Caco-2 (cell line): Measurements from ENCODE around the gene PDE7B. TPM values are rescaled to one million over a fixed set of nuclear protein-coding genes. Genes with fewer than 3 reads are reported as not detected.

ENCODE experiments used
- BruUV-seq: library from RNA; stranded (reverse); fragments of 400-500 nt; replicated peaks from 2 replicates; lab custom pipeline; 2021; lab: Mats Ljungman, UMichigan
- CTCF ChIA-PET: fragments of 300-600 bp; sonication (Branson Sonifier 250); formaldehyde crosslinking; loops from one replicate; lab custom pipeline; 2022; ENCODE audit warnings: antibody characterized with exemption; lab: Charles Lee
- POLR2A ChIA-PET: fragments of 300-600 bp; sonication (Branson Sonifier 250); formaldehyde crosslinking; loops from one replicate; lab custom pipeline; 2022; ENCODE audit warnings: antibody characterized with exemption; lab: Charles Lee
- DNase-seq, 2 experiments: peaks; one replicate each; pipeline versions ENCODE4 v3.0.0 to v3.0.0-alpha.2; 2020 to 2022
- H3K27me3 ChIP-seq: replicated peaks from 2 replicates; pipeline ENCODE4 v1.6.0; 2011; ENCODE audit warnings: low read length; ENCODE audit not compliant: control insufficient read depth, insufficient read depth
- H3K36me3 ChIP-seq: 2 replicates; pipeline ENCODE4 v1.5.1; 2011; ENCODE audit warnings: low read length; ENCODE audit not compliant: control insufficient read depth, insufficient read depth
- H3K4me1 ChIP-seq: fragments of 250-450 bp; sonication (Bioruptor Pico); 2 replicates; pipeline ENCODE4 v1.5.1; 2020; ENCODE audit warnings: mild to moderate bottlenecking
- H3K4me3 ChIP-seq: 2 replicates; pipeline ENCODE4 v1.5.1; 2011; ENCODE audit warnings: low read depth, mild to moderate bottlenecking, control low read depth, low read length
- H3K9me3 ChIP-seq: fragments of 250-450 bp; sonication (Bioruptor Pico); 2 replicates; pipeline ENCODE4 v1.5.1; 2020; ENCODE audit warnings: mild to moderate bottlenecking, moderate library complexity
- H3K27ac Mint-ChIP-seq: one replicate; pipeline ENCODE4 v1.8.0; 2022; ENCODE audit warnings: mixed read lengths; ENCODE audit not compliant: unreplicated experiment
- H3K27me3 Mint-ChIP-seq: one replicate; pipeline ENCODE4 v1.8.0; 2022; ENCODE audit warnings: mixed read lengths; ENCODE audit not compliant: insufficient read depth, unreplicated experiment
- H3K36me3 Mint-ChIP-seq: one replicate; pipeline ENCODE4 v1.8.0; 2022; ENCODE audit warnings: mild to moderate bottlenecking, mixed read lengths; ENCODE audit not compliant: insufficient read depth, unreplicated experiment
- H3K4me1 Mint-ChIP-seq: one replicate; pipeline ENCODE4 v1.8.0; 2022; ENCODE audit warnings: low read depth, mixed read lengths; ENCODE audit not compliant: unreplicated experiment
- H3K4me3 Mint-ChIP-seq: one replicate; pipeline ENCODE4 v1.8.0; 2022; ENCODE audit warnings: mild to moderate bottlenecking, moderate library complexity, mixed read lengths; ENCODE audit not compliant: unreplicated experiment
- H3K9me3 Mint-ChIP-seq: one replicate; pipeline ENCODE4 v1.8.0; 2022; ENCODE audit warnings: mixed read lengths; ENCODE audit not compliant: unreplicated experiment
- intact Hi-C: fragments of 100-400 bp; cut with micrococcal nuclease; formaldehyde crosslinking; loops from one replicate; pipeline ENCODE4 v1.10.0; 2022; ENCODE audit not compliant: unreplicated experiment
- total RNA-seq: library from RNA; stranded (reverse); gene quantifications from 2 replicates; pipeline ENCODE4 v1.2.3, GENCODE V29; 2022
- TF ChIP-seq, protein P1 (sequence below), 2 experiments: fragments of 200-600 bp in 1 of 2; IDR thresholded peaks; 1 replicate in 1 of 2; 2 replicates in 1 of 2; pipeline versions ENCODE4 v1.5.1 to v1.8.0; 2011 to 2022; ENCODE audit warnings: antibody characterized with exemption in 1 of 2, control low read depth in 1 of 2, inconsistent platforms in 1 of 2, low read depth in 1 of 2, low read length in 1 of 2, mild to moderate bottlenecking in 1 of 2, moderate library complexity in 1 of 2; ENCODE audit not compliant: insufficient read depth in 1 of 2, severe bottlenecking in 1 of 2, unreplicated experiment in 1 of 2

PDE7B gene
- total RNA-seq, 1 experiment from 2014 or later = not detected

DNA sequence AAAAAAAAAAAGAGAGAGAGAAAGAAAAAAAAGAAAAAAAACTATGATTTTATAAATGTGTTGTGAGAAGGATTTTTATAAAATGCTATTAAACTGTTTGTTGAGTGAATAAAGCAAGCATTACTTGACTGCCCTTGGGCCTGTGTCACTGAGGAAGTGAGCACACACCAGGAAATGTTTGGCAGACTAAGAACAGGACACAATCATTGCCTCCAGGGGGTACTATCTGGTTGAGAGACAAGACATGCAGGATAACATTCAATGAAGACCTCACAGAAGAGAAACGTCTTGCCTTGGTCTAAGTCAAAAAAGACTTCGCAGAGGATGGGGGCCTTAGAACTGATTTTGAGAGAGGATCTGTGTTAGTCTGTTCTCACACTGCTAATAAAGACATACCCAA, 358.0 kb downstream of the PDE7B start:
- no peak overlapping the region for H3K4me3 ChIP-seq
- Mint-ChIP-seq H3K4me1 (no peaks in the 10 kb centered on the region), H3K27ac (no peak overlapping the region), H3K27me3 (peaks cover 4% of the 10 kb centered on the region), H3K9me3 (peaks cover 10% of the 10 kb centered on the region), H3K4me3 (no peak overlapping the region), H3K36me3 (no peaks in the 10 kb centered on the region)
- ChIA-PET POLR2A (no interaction called here), CTCF (no interaction called here)
- DNase-seq = no peak
- intact Hi-C loops = no loop called here
- H3K9me3 ChIP-seq = no peaks in the 10 kb centered on the region
- H3K36me3 ChIP-seq = no peaks in the 10 kb centered on the region
- no TSS peak for BruUV-seq
- H3K4me1 ChIP-seq = no peaks in the 10 kb centered on the region
- no peaks in the 10 kb centered on the region for H3K27me3 ChIP-seq
- TF ChIP-seq, protein P1, sequence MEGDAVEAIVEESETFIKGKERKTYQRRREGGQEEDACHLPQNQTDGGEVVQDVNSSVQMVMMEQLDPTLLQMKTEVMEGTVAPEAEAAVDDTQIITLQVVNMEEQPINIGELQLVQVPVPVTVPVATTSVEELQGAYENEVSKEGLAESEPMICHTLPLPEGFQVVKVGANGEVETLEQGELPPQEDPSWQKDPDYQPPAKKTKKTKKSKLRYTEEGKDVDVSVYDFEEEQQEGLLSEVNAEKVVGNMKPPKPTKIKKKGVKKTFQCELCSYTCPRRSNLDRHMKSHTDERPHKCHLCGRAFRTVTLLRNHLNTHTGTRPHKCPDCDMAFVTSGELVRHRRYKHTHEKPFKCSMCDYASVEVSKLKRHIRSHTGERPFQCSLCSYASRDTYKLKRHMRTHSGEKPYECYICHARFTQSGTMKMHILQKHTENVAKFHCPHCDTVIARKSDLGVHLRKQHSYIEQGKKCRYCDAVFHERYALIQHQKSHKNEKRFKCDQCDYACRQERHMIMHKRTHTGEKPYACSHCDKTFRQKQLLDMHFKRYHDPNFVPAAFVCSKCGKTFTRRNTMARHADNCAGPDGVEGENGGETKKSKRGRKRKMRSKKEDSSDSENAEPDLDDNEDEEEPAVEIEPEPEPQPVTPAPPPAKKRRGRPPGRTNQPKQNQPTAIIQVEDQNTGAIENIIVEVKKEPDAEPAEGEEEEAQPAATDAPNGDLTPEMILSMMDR (IDR thresholded peaks at IDR 0.05; ENCODE audit: insufficient read depth in 1 of 2, low read depth in 1 of 2, low read length in 1 of 2, severe bottlenecking in 1 of 2, unreplicated experiment in 1 of 2) = no peak

DNA sequence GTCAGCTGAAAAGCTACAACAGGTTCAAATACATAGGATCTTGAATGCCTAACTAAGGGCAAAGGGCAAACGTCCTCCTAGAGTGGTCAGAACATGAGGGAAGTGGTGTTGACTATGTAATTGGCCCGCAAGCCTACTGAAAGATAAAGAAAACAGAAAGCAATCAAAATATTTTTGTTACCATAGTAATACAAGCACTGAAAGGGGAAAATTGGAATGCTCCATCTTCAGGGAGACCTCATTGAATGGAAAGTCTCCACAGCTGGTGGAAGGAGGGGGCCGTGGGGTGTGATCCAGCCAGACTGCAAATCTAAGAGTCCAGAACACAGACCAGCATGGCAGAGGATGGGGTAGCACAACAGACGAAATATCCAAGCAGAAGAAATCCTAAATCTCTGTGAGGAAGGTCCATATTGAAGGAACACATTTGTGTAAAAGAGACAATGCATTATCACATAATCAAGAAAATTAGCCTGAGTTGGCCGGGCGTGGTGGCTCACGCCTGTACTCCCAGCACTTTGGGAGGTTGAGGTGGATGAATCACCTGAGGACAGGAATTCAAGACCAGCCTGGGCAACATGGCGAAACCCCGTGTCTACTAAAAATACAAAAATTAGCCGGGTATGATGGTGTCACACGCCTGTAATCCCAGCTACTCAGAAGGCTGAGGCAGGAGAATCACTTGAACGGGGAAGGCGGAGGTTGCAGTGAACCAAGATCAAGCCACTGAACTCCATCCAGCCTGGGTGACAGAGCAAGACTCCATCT, 359.1 kb downstream of the PDE7B start:
- Histone ChIP-seq H3K9me3 (no peaks in the 10 kb centered on the region), H3K4me1 (no peaks in the 10 kb centered on the region), H3K27me3 (no peaks in the 10 kb centered on the region), H3K4me3 (no peak overlapping the region), H3K36me3 (no peaks in the 10 kb centered on the region)
- no peak for DNase-seq
- Mint-ChIP-seq H3K27me3 (peaks cover 6% of the 10 kb centered on the region), H3K4me1 (no peaks in the 10 kb centered on the region), H3K36me3 (no peaks in the 10 kb centered on the region), H3K9me3 (peaks cover 10% of the 10 kb centered on the region), H3K4me3 (no peak overlapping the region), H3K27ac (no peak overlapping the region)
- intact Hi-C loops = no loop called here
- ChIA-PET POLR2A (no interaction called here), CTCF (no interaction called here)
- TF ChIP-seq, protein P1 (IDR thresholded peaks at IDR 0.05; ENCODE audit: insufficient read depth in 1 of 2, low read depth in 1 of 2, low read length in 1 of 2, severe bottlenecking in 1 of 2, unreplicated experiment in 1 of 2) = no peak
- BruUV-seq = no TSS peak

DNA sequence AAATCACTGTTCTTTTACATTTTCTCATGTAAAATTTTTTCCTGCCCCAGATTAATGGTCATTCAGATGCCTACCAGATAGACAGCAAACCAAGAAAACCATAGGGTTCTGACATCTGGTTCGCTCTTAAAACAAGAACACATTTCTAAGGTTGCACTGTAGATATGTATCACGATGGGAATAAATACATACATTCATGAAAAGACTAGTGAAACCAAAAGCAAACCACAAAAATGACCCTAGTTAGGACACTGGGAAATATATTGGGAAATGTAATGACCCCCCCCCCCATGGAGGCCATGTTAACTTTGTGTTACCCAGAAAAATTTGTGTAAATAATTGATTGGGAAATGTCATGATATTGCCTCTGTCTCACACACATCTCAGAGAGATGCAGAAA, 361.1 kb downstream of the PDE7B start:
- Histone ChIP-seq H3K36me3 (no peaks in the 10 kb centered on the region), H3K4me3 (no peak overlapping the region), H3K27me3 (no peaks in the 10 kb centered on the region), H3K9me3 (no peaks in the 10 kb centered on the region), H3K4me1 (no peaks in the 10 kb centered on the region)
- DNase-seq = no peak
- Mint-ChIP-seq H3K36me3 (no peaks in the 10 kb centered on the region), H3K4me3 (no peak overlapping the region), H3K4me1 (no peaks in the 10 kb centered on the region), H3K27ac (no peak overlapping the region), H3K27me3 (peaks cover 6% of the 10 kb centered on the region), H3K9me3 (peaks cover 10% of the 10 kb centered on the region)
- CTCF ChIA-PET = interaction anchor here (0.7 kb wide), 1 partner anchor 110 kb away, joined by 4 read pairs; no protein-coding TSS in a partner anchor
- TF ChIP-seq, protein P1 (IDR thresholded peaks at IDR 0.05; ENCODE audit: insufficient read depth in 1 of 2, low read depth in 1 of 2, low read length in 1 of 2, severe bottlenecking in 1 of 2, unreplicated experiment in 1 of 2) = no peak
- intact Hi-C loops = no loop called here
- POLR2A ChIA-PET = no interaction called here
- no TSS peak for BruUV-seq
